Gastrocnemius medialis (tissue), 4 donors: ENCODE measurements around the gene CHST1. TPM values are rescaled to one million over a fixed set of nuclear protein-coding genes. Genes with fewer than 3 reads are reported as not detected.

Experiments
- ATAC-seq, 2 donors: fragments of 150-250 bp; one replicate each; pipeline ENCODE4 v1.9.1; 2016
- DNase-seq, 2 donors: peaks; one replicate each; pipeline ENCODE4 v3.0.0-alpha.2; 2019
- H3K27ac ChIP-seq, 4 donors: fragments of 200-600 bp; sonication (generic); 1 replicate in 1 of 4; 2 replicates in 3 of 4; pipeline ENCODE4 v1.5.1; 2016 to 2018; ENCODE audit warnings: mild to moderate bottlenecking in 2 of 4, moderate library complexity in 1 of 4
- H3K27me3 ChIP-seq, 3 donors: fragments of 200-600 bp; sonication (generic) in 2 of 3; 1 replicate in 1 of 3; 2 replicates in 2 of 3; pipeline versions ENCODE4 v1.5.1 to v1.6.0; 2016 to 2019; ENCODE audit warnings: mild to moderate bottlenecking in 1 of 3, moderate library complexity in 1 of 3
- H3K36me3 ChIP-seq, 2 donors: fragments of 200-600 bp; sonication (generic) in 1 of 2; one replicate each; pipeline ENCODE4 v1.5.1; 2017 to 2018
- H3K4me1 ChIP-seq, 2 donors: fragments of 200-600 bp; sonication (generic) in 1 of 2; one replicate each; pipeline ENCODE4 v1.5.1; 2016 to 2017; ENCODE audit warnings: mild to moderate bottlenecking in 2 of 2
- H3K4me3 ChIP-seq, 4 donors: fragments of 200-600 bp; sonication (generic) in 3 of 4; 1 replicate in 1 of 4; 2 replicates in 3 of 4; pipeline ENCODE4 v1.5.1; 2016 to 2019; ENCODE audit warnings: mild to moderate bottlenecking in 2 of 4
- H3K9me3 ChIP-seq, 3 donors: fragments of 200-600 bp; sonication (generic) in 2 of 3; 1 replicate in 1 of 3; 2 replicates in 2 of 3; pipeline ENCODE4 v1.5.1; 2016 to 2019
- CTCF ChIP-seq, 5 experiments: fragments of 450-650 bp in 3 of 5; fragments of 200-600 bp in 2 of 5; sonication (generic) in 2 of 5; IDR thresholded peaks in 4 of 5; conservative IDR thresholded peaks in 1 of 5; 1 replicate in 4 of 5; 2 replicates in 1 of 5; pipeline ENCODE4 v1.5.1; 2016 to 2019; ENCODE audit warnings: antibody characterized with exemption in 5 of 5, mild to moderate bottlenecking in 3 of 5, moderate library complexity in 3 of 5
- POLR2A ChIP-seq, 2 donors: fragments of 450-650 bp; IDR thresholded peaks; one replicate each; pipeline ENCODE4 v1.6.1; 2017; ENCODE audit warnings: antibody characterized with exemption in 2 of 2, mild to moderate bottlenecking in 2 of 2, moderate library complexity in 2 of 2
- in situ Hi-C, 4 donors: fragments of 200-750 bp; cut with MboI; loops; one replicate each; pipeline versions ENCODE4 v1.15.0 to v1.8.0; 2017; ENCODE audit warnings: low sequenced_read_pairs in 4 of 4
- intact Hi-C: fragments of 100-400 bp; cut with DNase I; formaldehyde crosslinking; loops from one replicate; pipeline ENCODE4 v1.15.1; 2023; ENCODE audit warnings: low total_unique reads
- total RNA-seq, 4 donors: library from RNA; depleted of rRNA; stranded (reverse); fragments of >200 nt; gene quantifications; one replicate each; pipeline versions ENCODE4 v1.1.0 to v1.2.3, GENCODE V29; 2016

The CHST1 gene
- total RNA-seq, 4 donors from 2014 or later = 4.5 to 5.6 (median 5.0) TPM

GRCh38 chr11:45622283-45622682 lies 43.1 kb downstream of the CHST1 start:
- no peak overlapping the region for H3K4me3 ChIP-seq
- in situ Hi-C loops = no loop called here
- ATAC-seq (no peak), DNase-seq (no peak)
- H3K36me3 ChIP-seq = no peaks in the 10 kb centered on the region
- TF ChIP-seq POLR2A (IDR thresholded peaks at IDR 0.05) (no peak), CTCF (IDR thresholded peaks at IDR 0.05 in 4 of 5, conservative IDR thresholded peaks at IDR 0.05 in 1 of 5) (no peak)
- peaks cover 0 to 1% (median 0%) of the 10 kb centered on the region in 3 donors for H3K27me3 ChIP-seq
- peaks cover 0 to 11% of the 10 kb centered on the region in 2 donors for H3K4me1 ChIP-seq
- H3K9me3 ChIP-seq = no peaks in the 10 kb centered on the region
- intact Hi-C loops = no loop called here
- H3K27ac ChIP-seq = no peak overlapping the region

GRCh38 chr11:45621588-45621987 lies 43.8 kb downstream of the CHST1 start:
- DNase-seq (no peak), ATAC-seq (no peak)
- peaks cover 0 to 4% (median 0%) of the 10 kb centered on the region in 3 donors for H3K27me3 ChIP-seq
- no peak overlapping the region for H3K4me3 ChIP-seq
- H3K36me3 ChIP-seq = no peaks in the 10 kb centered on the region
- H3K27ac ChIP-seq = no peak overlapping the region
- peaks cover 0 to 11% of the 10 kb centered on the region in 2 donors for H3K4me1 ChIP-seq
- in situ Hi-C loops = no loop called here
- no peaks in the 10 kb centered on the region for H3K9me3 ChIP-seq
- TF ChIP-seq POLR2A (IDR thresholded peaks at IDR 0.05) (no peak), CTCF (IDR thresholded peaks at IDR 0.05 in 4 of 5, conservative IDR thresholded peaks at IDR 0.05 in 1 of 5) (no peak)
- intact Hi-C loops = no loop called here

- H3K27ac ChIP-seq = no peak overlapping the region
- TF ChIP-seq CTCF (IDR thresholded peaks at IDR 0.05 in 4 of 5, conservative IDR thresholded peaks at IDR 0.05 in 1 of 5) = no peak
- TF ChIP-seq POLR2A (IDR thresholded peaks at IDR 0.05) = no peak
- H3K4me1 ChIP-seq = peaks cover 0 to 11% of the 10 kb centered on the region in 2 donors
- intact Hi-C loops = no loop called here
- DNase-seq (no peak), ATAC-seq (no peak)
- no peaks in the 10 kb centered on the region for H3K9me3 ChIP-seq
- in situ Hi-C loops = no loop called here
- no peak overlapping the region for H3K4me3 ChIP-seq
- H3K36me3 ChIP-seq = no peaks in the 10 kb centered on the region
- peaks cover 0 to 4% (median 0%) of the 10 kb centered on the region in 3 donors for H3K27me3 ChIP-seq
Observed at GRCh38 chr11:45620243-45620642, 45.2 kb downstream of the CHST1 start.

- in situ Hi-C loops = no loop called here
Observed at GRCh38 chr11:45618897-45619296, 46.5 kb downstream of the CHST1 start.

More at GRCh38 chr11:45618897-45619296, 46.5 kb downstream of the CHST1 start:
- Histone ChIP-seq H3K27ac (no peak overlapping the region), H3K27me3 (peaks cover 0 to 4% (median 0%) of the 10 kb centered on the region in 3 donors), H3K9me3 (no peaks in the 10 kb centered on the region), H3K36me3 (no peaks in the 10 kb centered on the region), H3K4me1 (peaks cover 0 to 11% of the 10 kb centered on the region in 2 donors), H3K4me3 (no peak overlapping the region)
- intact Hi-C loops = no loop called here
- DNase-seq (no peak), ATAC-seq (no peak)
- TF ChIP-seq POLR2A (IDR thresholded peaks at IDR 0.05) (no peak), CTCF (IDR thresholded peaks at IDR 0.05 in 4 of 5, conservative IDR thresholded peaks at IDR 0.05 in 1 of 5) (no peak)
